CD4-positive, alpha-beta T cell treated with Interleukin-4 for 4 hours (primary cell): ENCODE results near the gene RBM45.

Experiments
- DNase-seq: peaks from one replicate; pipeline ENCODE4 v3.0.0-alpha.2; 2020

RBM45 gene

DNA sequence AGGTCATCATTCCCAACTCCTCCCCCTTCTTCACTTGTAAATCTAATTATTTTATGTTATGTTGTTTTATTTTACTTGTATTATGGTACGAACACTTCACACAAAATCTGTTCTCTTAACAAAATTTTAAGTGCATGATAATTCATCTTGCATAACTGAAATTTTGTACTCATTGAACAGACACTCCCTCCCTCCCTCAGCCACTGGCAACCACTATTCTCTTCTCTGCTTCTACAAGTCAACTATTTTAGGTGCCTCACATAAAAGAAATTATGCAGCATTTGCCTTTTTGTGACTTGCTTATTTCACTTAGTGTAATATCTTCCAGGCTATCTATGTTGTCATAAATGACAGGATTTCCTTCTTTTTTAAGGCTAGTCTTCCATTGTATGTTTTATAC is 51.7 kb downstream of the RBM45 start:
- DNase-seq: no peak

GRCh38 chr2:178173657-178174056 is 61.4 kb downstream of the RBM45 start:
- DNase-seq: no peak

DNA sequence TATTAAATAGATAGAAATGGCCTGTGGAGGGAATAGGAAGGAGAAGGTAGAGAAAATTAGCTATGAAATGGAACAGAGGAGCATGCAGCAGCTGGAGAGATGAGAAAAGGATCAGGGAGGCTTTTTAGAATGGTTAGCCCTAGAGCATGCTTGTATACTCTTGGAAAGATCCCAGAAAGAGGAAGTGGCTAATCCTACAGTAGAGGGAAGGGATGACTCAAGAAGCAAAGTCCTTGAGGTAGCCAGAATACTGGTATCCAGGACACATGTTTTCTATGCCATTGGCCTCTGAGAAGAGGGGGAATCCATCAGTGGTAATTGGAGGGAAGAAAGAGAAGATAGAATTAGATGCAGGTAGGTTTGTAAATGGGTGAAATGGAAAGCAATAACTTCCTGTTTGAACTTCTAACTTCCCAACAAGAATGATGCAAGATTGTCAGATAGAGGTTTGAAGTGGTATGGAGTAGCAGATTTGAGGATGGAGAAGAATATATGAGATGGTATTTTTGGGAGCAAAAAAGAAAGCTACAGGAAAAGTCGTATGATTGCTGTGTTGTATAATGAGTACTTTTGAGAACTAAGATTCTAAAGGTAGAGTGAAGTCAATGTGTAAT is 64.9 kb downstream of the RBM45 start:
- no peak for DNase-seq
